Measurements from ENCODE around the gene HTD2. TPM values are rescaled to one million over a fixed set of nuclear protein-coding genes. Genes with fewer than 3 reads are reported as not detected.

HTD2 gene
- total RNA-seq, 1 experiment from 2014 or later, result 8.2 TPM

DNA sequence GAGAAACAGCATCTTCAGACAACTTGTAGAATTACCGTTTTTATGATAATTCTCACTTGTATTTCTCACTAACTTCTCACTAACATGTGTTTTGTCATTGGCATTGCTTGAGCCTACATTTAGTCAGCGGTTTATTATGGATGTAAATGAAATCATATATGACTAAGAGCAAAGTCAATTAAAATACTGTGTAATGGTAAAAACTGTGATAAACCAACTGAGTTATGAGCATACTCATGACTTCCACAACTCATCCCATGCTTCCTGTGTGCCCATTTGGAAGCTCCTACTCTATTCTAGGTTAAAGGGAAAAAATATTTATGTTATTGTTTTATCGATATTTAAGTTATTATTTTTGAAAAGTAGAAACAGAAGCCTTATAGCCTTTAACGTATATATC lies 39.1 kb downstream of the HTD2 start:
- Histone ChIP-seq H3K36me3 (ENCODE audit: control insufficient read depth, insufficient read depth, low read length) (no peaks in the 10 kb centered on the region), H3K4me1 (no peaks in the 10 kb centered on the region), H3K9me3 (no peaks in the 10 kb centered on the region), H3K4me3 (ENCODE audit: low read depth, low read length) (no peak overlapping the region), H3K27me3 (replicated peaks; ENCODE audit: control insufficient read depth, insufficient read depth, low read length) (no peaks in the 10 kb centered on the region)
- Mint-ChIP-seq H3K27ac (ENCODE audit: unreplicated experiment) (no peak overlapping the region), H3K36me3 (ENCODE audit: insufficient read depth, unreplicated experiment) (no peaks in the 10 kb centered on the region), H3K4me1 (ENCODE audit: low read depth, unreplicated experiment) (no peaks in the 10 kb centered on the region), H3K9me3 (ENCODE audit: unreplicated experiment) (no peaks in the 10 kb centered on the region), H3K27me3 (ENCODE audit: insufficient read depth, unreplicated experiment) (no peaks in the 10 kb centered on the region), H3K4me3 (ENCODE audit: unreplicated experiment) (no peak overlapping the region)
- BruUV-seq (replicated peaks), result no TSS peak
- intact Hi-C loops (cut with micrococcal nuclease; ENCODE audit: unreplicated experiment), result no loop called here
- CTCF ChIA-PET, result no interaction called here
- no peak for TF ChIP-seq CTCF (IDR thresholded peaks at IDR 0.05; ENCODE audit: insufficient read depth in 1 of 2, low read depth in 1 of 2, low read length in 1 of 2, severe bottlenecking in 1 of 2, unreplicated experiment in 1 of 2)
- no peak for DNase-seq
- POLR2A ChIA-PET, result no interaction called here

- H3K27me3 ChIP-seq (replicated peaks; ENCODE audit: control insufficient read depth, insufficient read depth, low read length), result no peaks in the 10 kb centered on the region
- Mint-ChIP-seq H3K36me3 (ENCODE audit: insufficient read depth, unreplicated experiment) (no peaks in the 10 kb centered on the region), H3K4me1 (ENCODE audit: low read depth, unreplicated experiment) (no peaks in the 10 kb centered on the region), H3K27ac (ENCODE audit: unreplicated experiment) (no peak overlapping the region), H3K4me3 (ENCODE audit: unreplicated experiment) (no peak overlapping the region), H3K27me3 (ENCODE audit: insufficient read depth, unreplicated experiment) (no peaks in the 10 kb centered on the region), H3K9me3 (ENCODE audit: unreplicated experiment) (no peaks in the 10 kb centered on the region)
- ChIA-PET CTCF (no interaction called here), POLR2A (interaction anchor here (0.6 kb wide), 1 partner anchor 1329 kb away, joined by 4 read pairs; no protein-coding TSS in a partner anchor)
- no peak for DNase-seq
- intact Hi-C loops (cut with micrococcal nuclease; ENCODE audit: unreplicated experiment), result no loop called here
- no peak overlapping the region for H3K4me3 ChIP-seq (ENCODE audit: low read depth, low read length)
- H3K9me3 ChIP-seq, result no peaks in the 10 kb centered on the region
- H3K4me1 ChIP-seq, result no peaks in the 10 kb centered on the region
- no peaks in the 10 kb centered on the region for H3K36me3 ChIP-seq (ENCODE audit: control insufficient read depth, insufficient read depth, low read length)
- BruUV-seq (replicated peaks), result no TSS peak
- TF ChIP-seq CTCF (IDR thresholded peaks at IDR 0.05; ENCODE audit: insufficient read depth in 1 of 2, low read depth in 1 of 2, low read length in 1 of 2, severe bottlenecking in 1 of 2, unreplicated experiment in 1 of 2), result no peak
Measured at GRCh38 chr3:58346368-58346767, 40.0 kb downstream of the HTD2 start.

DNA sequence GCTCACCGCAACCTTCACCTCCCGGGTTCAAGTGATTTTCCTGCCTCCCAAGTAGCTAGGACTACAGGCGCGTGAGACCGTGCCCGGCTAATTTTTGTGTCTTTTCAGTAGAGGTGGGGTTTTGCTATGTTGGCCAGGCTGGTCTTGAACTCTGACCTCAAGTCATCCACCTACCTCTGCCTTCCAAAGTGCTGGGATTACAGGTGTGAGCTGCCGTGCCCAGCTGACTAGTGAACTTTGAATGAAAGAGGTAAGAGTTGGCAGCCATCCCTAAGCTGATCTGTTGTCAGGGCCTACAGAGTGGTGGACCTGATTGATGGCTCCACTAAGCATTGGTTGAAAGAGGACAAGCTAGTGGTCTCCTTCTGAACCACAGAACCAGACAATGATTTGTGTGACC lies 41.7 kb downstream of the HTD2 start:
- Mint-ChIP-seq H3K27ac (ENCODE audit: unreplicated experiment) (no peak overlapping the region), H3K27me3 (ENCODE audit: insufficient read depth, unreplicated experiment) (no peaks in the 10 kb centered on the region), H3K9me3 (ENCODE audit: unreplicated experiment) (no peaks in the 10 kb centered on the region), H3K4me3 (ENCODE audit: unreplicated experiment) (no peak overlapping the region), H3K4me1 (ENCODE audit: low read depth, unreplicated experiment) (no peaks in the 10 kb centered on the region), H3K36me3 (ENCODE audit: insufficient read depth, unreplicated experiment) (no peaks in the 10 kb centered on the region)
- intact Hi-C loops (cut with micrococcal nuclease; ENCODE audit: unreplicated experiment), result no loop called here
- no TSS peak for BruUV-seq (replicated peaks)
- H3K27me3 ChIP-seq (replicated peaks; ENCODE audit: control insufficient read depth, insufficient read depth, low read length), result no peaks in the 10 kb centered on the region
- ChIA-PET CTCF (no interaction called here), POLR2A (no interaction called here)
- no peaks in the 10 kb centered on the region for H3K36me3 ChIP-seq (ENCODE audit: control insufficient read depth, insufficient read depth, low read length)
- H3K9me3 ChIP-seq, result no peaks in the 10 kb centered on the region
- H3K4me1 ChIP-seq, result no peaks in the 10 kb centered on the region
- DNase-seq, result no peak
- no peak overlapping the region for H3K4me3 ChIP-seq (ENCODE audit: low read depth, low read length)
- no peak for TF ChIP-seq CTCF (IDR thresholded peaks at IDR 0.05; ENCODE audit: insufficient read depth in 1 of 2, low read depth in 1 of 2, low read length in 1 of 2, severe bottlenecking in 1 of 2, unreplicated experiment in 1 of 2)
